Ishikawa (cell line): Measurements from ENCODE around the gene PIWIL4.

Experiments
- CEBPB ChIP-seq: IDR thresholded peaks from 2 replicates; pipeline ENCODE4 v1.6.1; 2012
- CREB1 ChIP-seq: IDR thresholded peaks from 2 replicates; pipeline ENCODE4 v1.6.1; 2012; ENCODE audit warnings: low read depth
- EP300 ChIP-seq: IDR thresholded peaks from 2 replicates; pipeline ENCODE4 v1.6.1; 2012; ENCODE audit warnings: borderline replicate concordance
- FOXM1 ChIP-seq: IDR thresholded peaks from 2 replicates; pipeline ENCODE4 v1.6.1; 2012; ENCODE audit warnings: low read depth, borderline replicate concordance
- MAX ChIP-seq: IDR thresholded peaks from 2 replicates; pipeline ENCODE4 v1.6.1; 2012
- NFIC ChIP-seq: IDR thresholded peaks from 2 replicates; pipeline ENCODE4 v1.6.1; 2012
- RAD21 ChIP-seq: IDR thresholded peaks from 2 replicates; pipeline ENCODE4 v1.6.1; 2012; ENCODE audit warnings: low read depth
- REST ChIP-seq: IDR thresholded peaks from 2 replicates; pipeline ENCODE4 v1.6.1; 2012; ENCODE audit warnings: low read depth, mild to moderate bottlenecking
- TAF1 ChIP-seq: IDR thresholded peaks from 2 replicates; pipeline ENCODE4 v1.6.1; 2012; ENCODE audit warnings: low read depth, mild to moderate bottlenecking
- TCF12 ChIP-seq: IDR thresholded peaks from 2 replicates; pipeline ENCODE4 v1.6.1; 2012; ENCODE audit warnings: low read depth
- TEAD4 ChIP-seq: IDR thresholded peaks from 2 replicates; pipeline ENCODE4 v1.6.1; 2012
- USF1 ChIP-seq: IDR thresholded peaks from 2 replicates; pipeline ENCODE4 v1.6.1; 2012
- YY1 ChIP-seq: IDR thresholded peaks from 2 replicates; pipeline ENCODE4 v1.6.1; 2012; ENCODE audit warnings: low read depth

- TF ChIP-seq RAD21 (no peak), CREB1 (no peak), NFIC (no peak), TAF1 (no peak), TEAD4 (no peak), EP300 (no peak), TCF12 (no peak), USF1 (no peak), MAX (no peak), CEBPB (no peak), YY1 (no peak), REST (no peak), FOXM1 (no peak)
Measured at GRCh38 chr11:94558468-94558867, 8.7 kb upstream of the PIWIL4 start.
